Measurements from ENCODE around the gene MXRA5. TPM values are rescaled to one million over a fixed set of nuclear protein-coding genes. Genes with fewer than 3 reads are reported as not detected.

Gene MXRA5
- total and polyA plus RNA-seq, 10 of the 15 experiments (the other 5 are each of a cell fraction or from before 2014, with no cell fraction given): 0.01 to 0.03 TPM; not detected in 8

DNA sequence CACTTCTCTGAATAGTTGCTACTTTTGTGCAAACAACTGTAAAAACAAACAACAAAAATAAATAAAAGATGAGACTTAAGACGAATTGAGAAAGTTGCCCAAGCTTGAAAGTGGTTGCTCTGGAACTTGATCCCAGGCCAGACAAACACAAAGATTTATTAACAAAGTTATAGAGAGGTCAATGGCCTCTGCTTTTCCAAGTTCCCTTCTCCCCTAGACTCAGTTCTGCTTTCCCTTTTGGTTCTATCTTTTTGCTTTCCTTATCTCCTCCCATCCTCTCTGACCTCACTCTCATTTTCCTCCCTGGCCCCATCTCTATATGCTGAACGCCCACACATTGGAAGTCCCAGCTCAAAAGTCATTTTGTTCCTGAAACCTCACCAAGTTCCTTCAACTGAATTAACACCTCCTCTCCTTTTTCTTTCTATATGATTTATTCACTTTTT is 82.7 kb downstream of the MXRA5 start (continued):
- TF ChIP-seq, protein P1, sequence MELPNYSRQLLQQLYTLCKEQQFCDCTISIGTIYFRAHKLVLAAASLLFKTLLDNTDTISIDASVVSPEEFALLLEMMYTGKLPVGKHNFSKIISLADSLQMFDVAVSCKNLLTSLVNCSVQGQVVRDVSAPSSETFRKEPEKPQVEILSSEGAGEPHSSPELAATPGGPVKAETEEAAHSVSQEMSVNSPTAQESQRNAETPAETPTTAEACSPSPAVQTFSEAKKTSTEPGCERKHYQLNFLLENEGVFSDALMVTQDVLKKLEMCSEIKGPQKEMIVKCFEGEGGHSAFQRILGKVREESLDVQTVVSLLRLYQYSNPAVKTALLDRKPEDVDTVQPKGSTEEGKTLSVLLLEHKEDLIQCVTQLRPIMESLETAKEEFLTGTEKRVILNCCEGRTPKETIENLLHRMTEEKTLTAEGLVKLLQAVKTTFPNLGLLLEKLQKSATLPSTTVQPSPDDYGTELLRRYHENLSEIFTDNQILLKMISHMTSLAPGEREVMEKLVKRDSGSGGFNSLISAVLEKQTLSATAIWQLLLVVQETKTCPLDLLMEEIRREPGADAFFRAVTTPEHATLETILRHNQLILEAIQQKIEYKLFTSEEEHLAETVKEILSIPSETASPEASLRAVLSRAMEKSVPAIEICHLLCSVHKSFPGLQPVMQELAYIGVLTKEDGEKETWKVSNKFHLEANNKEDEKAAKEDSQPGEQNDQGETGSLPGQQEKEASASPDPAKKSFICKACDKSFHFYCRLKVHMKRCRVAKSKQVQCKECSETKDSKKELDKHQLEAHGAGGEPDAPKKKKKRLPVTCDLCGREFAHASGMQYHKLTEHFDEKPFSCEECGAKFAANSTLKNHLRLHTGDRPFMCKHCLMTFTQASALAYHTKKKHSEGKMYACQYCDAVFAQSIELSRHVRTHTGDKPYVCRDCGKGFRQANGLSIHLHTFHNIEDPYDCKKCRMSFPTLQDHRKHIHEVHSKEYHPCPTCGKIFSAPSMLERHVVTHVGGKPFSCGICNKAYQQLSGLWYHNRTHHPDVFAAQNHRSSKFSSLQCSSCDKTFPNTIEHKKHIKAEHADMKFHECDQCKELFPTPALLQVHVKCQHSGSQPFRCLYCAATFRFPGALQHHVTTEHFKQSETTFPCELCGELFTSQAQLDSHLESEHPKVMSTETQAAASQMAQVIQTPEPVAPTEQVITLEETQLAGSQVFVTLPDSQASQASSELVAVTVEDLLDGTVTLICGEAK (IDR thresholded peaks at IDR 0.05; ENCODE audit: borderline replicate concordance): no peak
- no peak for TF ChIP-seq CHD4 (IDR thresholded peaks at IDR 0.05)
- TF ChIP-seq SMC3 (IDR thresholded peaks at IDR 0.05; ENCODE audit: borderline replicate concordance, low read length): no peak
- TF ChIP-seq, protein P2, sequence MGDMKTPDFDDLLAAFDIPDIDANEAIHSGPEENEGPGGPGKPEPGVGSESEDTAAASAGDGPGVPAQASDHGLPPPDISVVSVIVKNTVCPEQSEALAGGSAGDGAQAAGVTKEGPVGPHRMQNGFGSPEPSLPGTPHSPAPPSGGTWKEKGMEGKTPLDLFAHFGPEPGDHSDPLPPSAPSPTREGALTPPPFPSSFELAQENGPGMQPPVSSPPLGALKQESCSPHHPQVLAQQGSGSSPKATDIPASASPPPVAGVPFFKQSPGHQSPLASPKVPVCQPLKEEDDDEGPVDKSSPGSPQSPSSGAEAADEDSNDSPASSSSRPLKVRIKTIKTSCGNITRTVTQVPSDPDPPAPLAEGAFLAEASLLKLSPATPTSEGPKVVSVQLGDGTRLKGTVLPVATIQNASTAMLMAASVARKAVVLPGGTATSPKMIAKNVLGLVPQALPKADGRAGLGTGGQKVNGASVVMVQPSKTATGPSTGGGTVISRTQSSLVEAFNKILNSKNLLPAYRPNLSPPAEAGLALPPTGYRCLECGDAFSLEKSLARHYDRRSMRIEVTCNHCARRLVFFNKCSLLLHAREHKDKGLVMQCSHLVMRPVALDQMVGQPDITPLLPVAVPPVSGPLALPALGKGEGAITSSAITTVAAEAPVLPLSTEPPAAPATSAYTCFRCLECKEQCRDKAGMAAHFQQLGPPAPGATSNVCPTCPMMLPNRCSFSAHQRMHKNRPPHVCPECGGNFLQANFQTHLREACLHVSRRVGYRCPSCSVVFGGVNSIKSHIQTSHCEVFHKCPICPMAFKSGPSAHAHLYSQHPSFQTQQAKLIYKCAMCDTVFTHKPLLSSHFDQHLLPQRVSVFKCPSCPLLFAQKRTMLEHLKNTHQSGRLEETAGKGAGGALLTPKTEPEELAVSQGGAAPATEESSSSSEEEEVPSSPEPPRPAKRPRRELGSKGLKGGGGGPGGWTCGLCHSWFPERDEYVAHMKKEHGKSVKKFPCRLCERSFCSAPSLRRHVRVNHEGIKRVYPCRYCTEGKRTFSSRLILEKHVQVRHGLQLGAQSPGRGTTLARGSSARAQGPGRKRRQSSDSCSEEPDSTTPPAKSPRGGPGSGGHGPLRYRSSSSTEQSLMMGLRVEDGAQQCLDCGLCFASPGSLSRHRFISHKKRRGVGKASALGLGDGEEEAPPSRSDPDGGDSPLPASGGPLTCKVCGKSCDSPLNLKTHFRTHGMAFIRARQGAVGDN (IDR thresholded peaks at IDR 0.05): no peak
